SK-N-SH (cell line): ENCODE results near the gene RNF126. TPM values are rescaled to one million over a fixed set of nuclear protein-coding genes. Genes with fewer than 3 reads are reported as not detected.

Experiments
- CTCF ChIA-PET: fragments of 300-600, 350-600 bp; formaldehyde crosslinking; extraction: SDS; loops from one replicate; lab custom pipeline; 2021; lab: Yijun Ruan, JAX
- POLR2A ChIA-PET: fragments of 350-600 bp; sonication (Branson Sonifier 250); formaldehyde crosslinking; extraction: SDS; loops from one replicate; lab custom pipeline; 2020; ENCODE audit warnings: antibody characterized with exemption, inconsistent platforms; lab: Yijun Ruan, JAX
- DNase-seq: peaks from one replicate; pipeline ENCODE4 v3.0.0; 2012
- H2AFZ ChIP-seq: fragments of 200-600 bp; sonication (generic); 2 replicates; pipeline ENCODE4 v1.8.1; 2016; ENCODE audit warnings: antibody characterized with exemption, mild to moderate bottlenecking, low read depth
- H3F3A ChIP-seq: fragments of 200-600 bp; sonication (generic); replicated peaks from 2 replicates; pipeline ENCODE3; 2016; ENCODE audit warnings: antibody characterized with exemption, mild to moderate bottlenecking; ENCODE audit not compliant: insufficient read depth
- H3K27ac ChIP-seq, 2 experiments: fragments of 200-500 bp in 1 of 2; fragments of 200-600 bp in 1 of 2; sonication (Bioruptor generic) in 1 of 2; sonication (generic), shearing (Covaris generic) in 1 of 2; 2 replicates each; pipeline versions ENCODE4 v1.5.1 to v1.6.1; 2014 to 2016; ENCODE audit warnings: low read depth in 2 of 2, inconsistent platforms in 1 of 2, low read length in 1 of 2, mild to moderate bottlenecking in 1 of 2, mixed read lengths in 1 of 2
- H3K27me3 ChIP-seq: fragments of 200-600 bp; sonication (generic), shearing (Covaris generic); 2 replicates; pipeline ENCODE4 v1.6.1; 2016; ENCODE audit warnings: mixed run types; ENCODE audit not compliant: insufficient read depth
- H3K36me3 ChIP-seq, 2 experiments: fragments of 200-500 bp in 1 of 2; fragments of 200-600 bp in 1 of 2; sonication (Bioruptor generic) in 1 of 2; sonication (generic) in 1 of 2; replicated peaks in 1 of 2; 2 replicates each; pipeline versions ENCODE3 to v1.5.1; 2014 to 2016; ENCODE audit warnings: low read length in 1 of 2, mild to moderate bottlenecking in 1 of 2; ENCODE audit not compliant: insufficient read depth in 2 of 2, control insufficient read depth in 1 of 2
- H3K4me1 ChIP-seq, 2 experiments: fragments of 200-500 bp in 1 of 2; fragments of 200-600 bp in 1 of 2; sonication (Bioruptor generic) in 1 of 2; sonication (generic), shearing (Covaris generic) in 1 of 2; 2 replicates each; pipeline versions ENCODE4 v1.5.1 to v1.6.1; 2014 to 2016; ENCODE audit warnings: low read depth in 1 of 2, low read length in 1 of 2, mixed run types in 1 of 2; ENCODE audit not compliant: insufficient read depth in 2 of 2, control insufficient read depth in 1 of 2
- H3K4me2 ChIP-seq: fragments of 200-600 bp; sonication (generic), shearing (Covaris generic); 2 replicates; pipeline ENCODE4 v1.6.1; 2017; ENCODE audit warnings: mixed run types
- H3K4me3 ChIP-seq, 2 experiments: fragments of 200-500 bp in 1 of 2; fragments of 200-600 bp in 1 of 2; sonication (Bioruptor generic) in 1 of 2; sonication (generic), shearing (Covaris generic) in 1 of 2; 2 replicates each; pipeline versions ENCODE4 v1.5.1 to v1.8.1; 2014 to 2016; ENCODE audit warnings: low read depth in 2 of 2, inconsistent platforms in 1 of 2, low read length in 1 of 2, mild to moderate bottlenecking in 1 of 2, mixed read lengths in 1 of 2, moderate library complexity in 1 of 2
- H3K79me2 ChIP-seq: fragments of 200-600 bp; sonication (generic); 2 replicates; pipeline ENCODE4 v1.8.1; 2017; ENCODE audit warnings: mild to moderate bottlenecking; ENCODE audit not compliant: insufficient read depth
- H3K9ac ChIP-seq: fragments of 200-600 bp; sonication (generic); 2 replicates; pipeline ENCODE4 v1.6.1; 2017; ENCODE audit warnings: mixed run types
- H3K9me2 ChIP-seq: fragments of 200-600 bp; sonication (generic); 2 replicates; pipeline ENCODE4 v1.6.1; 2017; ENCODE audit warnings: mixed run types
- H3K9me3 ChIP-seq: fragments of 200-600 bp; sonication (generic); 2 replicates; pipeline ENCODE4 v1.6.1; 2017; ENCODE audit warnings: mixed run types, mild to moderate bottlenecking, moderate library complexity
- H4K20me1 ChIP-seq: fragments of 200-600 bp; sonication (generic); 2 replicates; pipeline ENCODE4 v1.6.1; 2017; ENCODE audit warnings: mild to moderate bottlenecking, mixed run types; ENCODE audit not compliant: insufficient read depth
- EP300 ChIP-seq, 2 experiments: IDR thresholded peaks; 2 replicates each; pipeline versions ENCODE4 v1.4.0 to v1.6.1; 2012; ENCODE audit warnings: borderline replicate concordance in 1 of 2, low read depth in 1 of 2, low read length in 1 of 2
- FOSL2 ChIP-seq: IDR thresholded peaks from 2 replicates; pipeline ENCODE4 v1.4.0; 2012; ENCODE audit warnings: low read depth, mild to moderate bottlenecking, moderate library complexity, borderline replicate concordance
- FOXJ3 ChIP-seq: sonication (generic); formaldehyde crosslinking; IDR thresholded peaks from 2 replicates; pipeline ENCODE4 v1.5.1; 2020; ENCODE audit warnings: mild to moderate bottlenecking, missing genetic modification reagents
- FOXM1 ChIP-seq: IDR thresholded peaks from 2 replicates; pipeline ENCODE4 v1.4.0; 2012; ENCODE audit warnings: low read depth, mild to moderate bottlenecking
- GABPA ChIP-seq: IDR thresholded peaks from 2 replicates; pipeline ENCODE4 v1.4.0; 2012; ENCODE audit warnings: low read depth, mild to moderate bottlenecking
- GATA2 ChIP-seq: sonication (generic); formaldehyde crosslinking; IDR thresholded peaks from 2 replicates; pipeline ENCODE4 v1.5.0; 2020; ENCODE audit warnings: mild to moderate bottlenecking, missing genetic modification reagents
- IRF3 ChIP-seq: fragments of 150-350 bp; IDR thresholded peaks from 2 replicates; pipeline ENCODE4 v1.6.1; 2016; ENCODE audit warnings: mild to moderate bottlenecking, low read depth, low read length
- JUND ChIP-seq: IDR thresholded peaks from 2 replicates; pipeline ENCODE4 v1.4.0; 2012
- NFIC ChIP-seq: IDR thresholded peaks from 2 replicates; pipeline ENCODE4 v1.4.0; 2012; ENCODE audit warnings: borderline replicate concordance
- RCOR1 ChIP-seq: fragments of 150-350 bp; IDR thresholded peaks from 2 replicates; pipeline ENCODE4 v1.6.1; 2017; ENCODE audit warnings: antibody characterized with exemption, low read length
- RFX5 ChIP-seq: IDR thresholded peaks from 2 replicates; pipeline ENCODE4 v1.6.1; 2012; ENCODE audit warnings: mild to moderate bottlenecking, improper control_type of control experiment, low read length
- SMC3 ChIP-seq: IDR thresholded peaks from 2 replicates; pipeline ENCODE4 v1.6.1; 2012; ENCODE audit warnings: low read depth, low read length, improper control_type of control experiment
- TAF1 ChIP-seq: IDR thresholded peaks from 2 replicates; pipeline ENCODE4 v1.6.1; 2012; ENCODE audit warnings: low read depth, mild to moderate bottlenecking, low read length, moderate library complexity, borderline replicate concordance
- TEAD4 ChIP-seq: IDR thresholded peaks from 2 replicates; pipeline ENCODE4 v1.4.0; 2012; ENCODE audit warnings: mild to moderate bottlenecking, borderline replicate concordance; ENCODE audit not compliant: insufficient read depth
- USF2 ChIP-seq: fragments of 150-350 bp; IDR thresholded peaks from 2 replicates; pipeline ENCODE4 v1.6.1; 2017; ENCODE audit warnings: antibody characterized with exemption, low read length, low read depth, borderline replicate concordance
- YY1 ChIP-seq: IDR thresholded peaks from 2 replicates; pipeline ENCODE4 v1.4.0; 2012; ENCODE audit warnings: low read depth, mild to moderate bottlenecking
- ZBTB33 ChIP-seq: IDR thresholded peaks from 2 replicates; pipeline ENCODE4 v1.4.0; 2012; ENCODE audit warnings: low read depth, borderline replicate concordance
- WGBS: methylation state at CpG from one replicate; pipeline ENCODE4 v1.1.6; 2017; ENCODE audit warnings: low lambda C conversion rate; 5-methylcytosine and 5-hydroxymethylcytosine counted together
- polyA plus RNA-seq, 3 experiments: library from polyadenylated mRNA; depleted of rRNA; stranded (reverse); fragments of >200 nt; gene quantifications; 2 replicates each; pipeline ENCODE4 v1.2.3, GENCODE V29; 2012
- TF ChIP-seq, protein P1 (sequence below): IDR thresholded peaks from 2 replicates; pipeline ENCODE4 v1.4.0; 2012; ENCODE audit warnings: low read depth
- TF ChIP-seq, protein P2 (sequence below): IDR thresholded peaks from 2 replicates; pipeline ENCODE4; 2012
- TF ChIP-seq, protein P3 (sequence below): IDR thresholded peaks from 2 replicates; pipeline ENCODE4 v1.4.0; 2012; ENCODE audit warnings: low read depth, borderline replicate concordance

The RNF126 gene
- polyA plus RNA-seq, 1 of the 3 experiments (the other 2 are of a cell fraction) = 12.9 TPM

- H3K79me2 ChIP-seq = peaks cover 36% of the 10 kb centered on the region
- ChIA-PET CTCF (no interaction called here), POLR2A (no interaction called here)
- peaks cover 0 to 55% of the 10 kb centered on the region in 2 experiments for H3K36me3 ChIP-seq
- TF ChIP-seq RCOR1 (no peak), SMC3 (no peak), USF2 (no peak), JUND (no peak), GATA2 (no peak), IRF3 (no peak), NFIC (no peak), GABPA (no peak), FOXJ3 (CRISPR knock-in tag) (no peak), YY1 (no peak), TEAD4 (no peak), FOXM1 (no peak), ZBTB33 (no peak), TAF1 (no peak), FOSL2 (no peak), EP300 (IDR thresholded peaks at IDR 0.05; ENCODE audit: borderline replicate concordance in 1 of 2, low read depth in 1 of 2, low read length in 1 of 2) (no peak), RFX5 (no peak)
- TF ChIP-seq, protein P1, sequence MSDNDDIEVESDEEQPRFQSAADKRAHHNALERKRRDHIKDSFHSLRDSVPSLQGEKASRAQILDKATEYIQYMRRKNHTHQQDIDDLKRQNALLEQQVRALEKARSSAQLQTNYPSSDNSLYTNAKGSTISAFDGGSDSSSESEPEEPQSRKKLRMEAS = no peak
- TF ChIP-seq, protein P2, sequence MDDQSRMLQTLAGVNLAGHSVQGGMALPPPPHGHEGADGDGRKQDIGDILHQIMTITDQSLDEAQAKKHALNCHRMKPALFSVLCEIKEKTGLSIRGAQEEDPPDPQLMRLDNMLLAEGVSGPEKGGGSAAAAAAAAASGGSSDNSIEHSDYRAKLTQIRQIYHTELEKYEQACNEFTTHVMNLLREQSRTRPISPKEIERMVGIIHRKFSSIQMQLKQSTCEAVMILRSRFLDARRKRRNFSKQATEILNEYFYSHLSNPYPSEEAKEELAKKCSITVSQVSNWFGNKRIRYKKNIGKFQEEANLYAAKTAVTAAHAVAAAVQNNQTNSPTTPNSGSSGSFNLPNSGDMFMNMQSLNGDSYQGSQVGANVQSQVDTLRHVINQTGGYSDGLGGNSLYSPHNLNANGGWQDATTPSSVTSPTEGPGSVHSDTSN = no peak
- TF ChIP-seq, protein P3, sequence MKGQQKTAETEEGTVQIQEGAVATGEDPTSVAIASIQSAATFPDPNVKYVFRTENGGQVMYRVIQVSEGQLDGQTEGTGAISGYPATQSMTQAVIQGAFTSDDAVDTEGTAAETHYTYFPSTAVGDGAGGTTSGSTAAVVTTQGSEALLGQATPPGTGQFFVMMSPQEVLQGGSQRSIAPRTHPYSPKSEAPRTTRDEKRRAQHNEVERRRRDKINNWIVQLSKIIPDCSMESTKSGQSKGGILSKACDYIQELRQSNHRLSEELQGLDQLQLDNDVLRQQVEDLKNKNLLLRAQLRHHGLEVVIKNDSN = no peak
- WGBS = 94% methylated on average over 6 of the region's 11 CpGs
- no peak overlapping the region for H3K4me2 ChIP-seq
- H3K9ac ChIP-seq = no peak overlapping the region
- H3K27me3 ChIP-seq = no peaks in the 10 kb centered on the region
- H2AFZ ChIP-seq = no peak overlapping the region
- H4K20me1 ChIP-seq = peaks cover 33% of the 10 kb centered on the region
- H3K4me1 ChIP-seq = no peaks in the 10 kb centered on the region
- no peak for DNase-seq
- no peaks in the 10 kb centered on the region for H3F3A ChIP-seq
- no peaks in the 10 kb centered on the region for H3K9me2 ChIP-seq
- H3K9me3 ChIP-seq = no peaks in the 10 kb centered on the region
- no peak overlapping the region for H3K4me3 ChIP-seq
- no peak overlapping the region for H3K27ac ChIP-seq
Observed at GRCh38 chr19:650121-650520, 12.9 kb downstream of the RNF126 start.
